Stimulated activated CD4-positive, alpha-beta T cell treated with anti-CD3 and anti-CD28 coated beads, Interleukin-1b, Interleukin-23, amount 100 ng/mL, for 4 hours (primary cell): ENCODE measurements around the gene IRAK4.
"Not testable (repeated sequence)": the region's sequence is repeated elsewhere in the genome, so short reads cannot be mapped to it uniquely, and the experiment has no call there.

Experiments
- DNase-seq, 2 donors: peaks; one replicate each; pipeline ENCODE4 v3.0.0-alpha.2; 2020; ENCODE audit warnings: low read depth in 2 of 2

The IRAK4 gene

GRCh38 chr12:43758728-43759563 is at the start of gene IRAK4, which contains the start of gene PUS7L:
Gene IRAK4, plus strand, starts transcription at chr12:43758951. Its CDS starts 9,161 bp downstream, at chr12:43768112.
Gene PUS7L, minus strand, starts transcription at chr12:43758790. Its CDS starts 3,545 bp downstream, at chr12:43755245.
- peak; percentile 92 to 93 for DNase-seq

- DNase-seq: no peak
Measured at GRCh38 chr12:43711348-43711747, 47.4 kb upstream of the IRAK4 start.

- DNase-seq: no peak
Measured at GRCh38 chr12:43722621-43723020, 36.1 kb upstream of the IRAK4 start.

GRCh38 chr12:43723134-43723533 is 35.6 kb upstream of the IRAK4 start:
- no peak for DNase-seq

- DNase-seq: no peak
Measured at GRCh38 chr12:43728117-43728516, 30.6 kb upstream of the IRAK4 start.

- DNase-seq: no peak
Measured at GRCh38 chr12:43728698-43729097, 30.1 kb upstream of the IRAK4 start.

- no peak for DNase-seq
Measured at GRCh38 chr12:43730283-43730682, 28.5 kb upstream of the IRAK4 start.

GRCh38 chr12:43733687-43734086 is 25.1 kb upstream of the IRAK4 start:
- DNase-seq: no peak

- no peak for DNase-seq
Measured at GRCh38 chr12:43736927-43737440, 21.8 kb upstream of the IRAK4 start.

- no peak for DNase-seq
Measured at GRCh38 chr12:43737646-43738045, 21.1 kb upstream of the IRAK4 start.

- DNase-seq: no peak
Measured at GRCh38 chr12:43740511-43741100, 18.1 kb upstream of the IRAK4 start.

- no peak for DNase-seq
Measured at GRCh38 chr12:43742106-43742505, 16.6 kb upstream of the IRAK4 start.

GRCh38 chr12:43744826-43745225 is 13.9 kb upstream of the IRAK4 start:
- no peak for DNase-seq

GRCh38 chr12:43749016-43749415 is 9.7 kb upstream of the IRAK4 start:
- DNase-seq: no peak

- no peak for DNase-seq
Measured at GRCh38 chr12:43750814-43751213, 7.9 kb upstream of the IRAK4 start.

GRCh38 chr12:43751360-43751759 is 7.4 kb upstream of the IRAK4 start:
- not testable (repeated sequence) for DNase-seq

- DNase-seq: no peak
Measured at GRCh38 chr12:43754015-43754414, 4.7 kb upstream of the IRAK4 start.

GRCh38 chr12:43758247-43758727 is 464 bp upstream of the IRAK4 start:
- DNase-seq: no peak

GRCh38 chr12:43760396-43760795 is 1.6 kb downstream of the IRAK4 start:
- no peak for DNase-seq

- no peak for DNase-seq
Measured at GRCh38 chr12:43761500-43761899, 2.7 kb downstream of the IRAK4 start.

- no peak for DNase-seq
Measured at GRCh38 chr12:43762596-43762995, 3.8 kb downstream of the IRAK4 start.

- DNase-seq: no peak
Measured at GRCh38 chr12:43763769-43764168, 5.0 kb downstream of the IRAK4 start.

- DNase-seq: no peak
Measured at GRCh38 chr12:43764528-43764927, 5.8 kb downstream of the IRAK4 start.
